Right lung (tissue), 5 donors: ENCODE data around the gene FGD5. TPM values are rescaled to one million over a fixed set of nuclear protein-coding genes. Genes with fewer than 3 reads are reported as not detected.

Source experiments
- DNase-seq, 2 donors: peaks; one replicate each; pipeline ENCODE4 v3.0.0-alpha.2; 2013
- polyA plus RNA-seq, 5 donors: library from polyadenylated mRNA; unstranded; fragments of 120-200 nt; gene quantifications; one replicate each; pipeline versions ENCODE4 v1.2.1 to v1.2.3, GENCODE V29; 2013; ENCODE audit warnings: inconsistent platforms in 1 of 5, low replicate concordance in 1 of 5; ENCODE audit not compliant: insufficient read length in 5 of 5, insufficient read depth in 1 of 5

The FGD5 gene
- polyA plus RNA-seq, 5 donors, result 30.3 to 44.7 (median 37.8) TPM

DNA sequence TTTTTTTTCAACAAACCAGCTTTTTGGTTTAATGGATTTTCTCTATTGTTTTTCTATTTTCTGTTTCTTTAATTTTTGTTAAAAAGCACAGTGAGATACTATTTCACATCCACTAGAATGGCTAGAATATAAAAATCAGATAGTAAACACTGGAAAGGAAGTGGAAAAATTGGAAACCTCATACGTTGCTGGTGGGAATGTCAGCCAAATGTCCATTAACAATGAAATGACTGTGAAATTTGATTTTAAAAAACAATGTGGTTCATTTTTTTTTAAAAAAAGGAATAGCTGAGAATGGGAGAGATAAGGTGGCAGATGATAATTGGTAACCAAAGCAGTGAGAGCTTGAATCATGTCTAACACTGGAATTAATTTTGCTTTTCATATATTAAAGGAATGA is 148.5 kb downstream of the FGD5 start:
- no peak for DNase-seq

GRCh38 chr3:14969671-14970070 is 150.9 kb downstream of the FGD5 start:
- no peak for DNase-seq

DNA sequence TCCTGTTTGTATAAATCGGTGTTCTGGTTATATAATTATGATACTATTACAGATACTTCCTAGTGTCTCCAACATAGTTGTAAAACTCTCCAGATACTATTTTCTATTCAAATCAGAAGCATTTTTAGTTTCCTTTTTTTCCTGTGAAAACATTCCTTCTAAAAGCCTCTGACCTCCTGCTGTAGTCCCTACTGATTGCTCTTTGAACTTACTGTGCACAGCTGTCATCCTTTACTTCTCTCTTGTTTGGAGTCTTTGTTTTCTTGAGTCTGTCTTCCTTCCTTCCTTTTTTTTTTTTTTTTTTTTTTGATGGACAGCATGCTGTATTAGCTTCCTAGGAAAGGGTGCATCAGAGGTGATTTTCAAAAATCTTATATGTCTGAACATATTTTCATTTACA is 157.6 kb downstream of the FGD5 start:
- no peak for DNase-seq

DNA sequence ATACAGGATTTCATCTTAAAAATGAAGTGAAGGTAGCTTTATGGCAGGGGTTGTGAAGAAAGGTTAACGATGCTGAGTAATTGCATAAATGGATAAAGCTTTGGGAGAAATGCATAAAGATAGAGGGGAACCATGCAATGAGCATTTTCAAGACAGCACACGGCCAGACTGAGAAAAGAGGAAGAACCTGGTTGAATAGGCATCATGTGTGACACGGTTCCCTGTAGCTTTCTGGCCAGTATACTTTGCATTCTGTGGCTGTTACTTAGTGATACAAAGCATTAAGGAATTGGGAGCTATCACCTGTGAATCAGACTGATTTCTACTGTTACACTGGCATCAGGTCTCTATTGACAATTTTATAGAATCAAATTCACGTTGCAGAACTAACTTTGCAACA is 161.9 kb downstream of the FGD5 start:
- no peak for DNase-seq

Other genes starting within 250 kb of the FGD5 start
- 10 to 100 TPM; 29.7 to 44.4 (median 38.9) TPM for gene CCDC174, start 167.2 kb upstream of the FGD5 start, polyA plus RNA-seq
- under 1 TPM in 4 of 5 donors, not detected in 1; 0.05 to 0.25 (median 0.19) TPM for gene C3orf20, start 143.8 kb upstream of the FGD5 start, polyA plus RNA-seq
- gene NR2C2, start 128.6 kb downstream of the FGD5 start, polyA plus RNA-seq, result 10 to 100 TPM; 43.0 to 62.0 (median 55.4) TPM
- 10 to 100 TPM; 59.5 to 84.2 (median 71.2) TPM for gene MRPS25, start 246.4 kb downstream of the FGD5 start, polyA plus RNA-seq